Liver (tissue), 9 donors: ENCODE results near the gene ST6GALNAC2. TPM values are rescaled to one million over a fixed set of nuclear protein-coding genes. Genes with fewer than 3 reads are reported as not detected.
"Not testable (repeated sequence)": the region's sequence is repeated elsewhere in the genome, so short reads cannot be mapped to it uniquely, and the experiment has no call there.

Source experiments
- DNase-seq: peaks from one replicate; pipeline ENCODE4 v3.0.0-alpha.2; 2017; ENCODE audit warnings: low spot score
- H3K27ac ChIP-seq, 2 donors: one replicate each; pipeline ENCODE4 v1.7.0; 2013; ENCODE audit warnings: inconsistent platforms in 2 of 2, low read length in 2 of 2, control low read depth in 1 of 2, low read depth in 1 of 2, mild to moderate bottlenecking in 1 of 2
- H3K27me3 ChIP-seq, 4 donors: one replicate each; pipeline versions ENCODE4 v1.6.1 to v1.7.0; 2013; ENCODE audit warnings: low read length in 3 of 4, inconsistent platforms in 1 of 4, mild to moderate bottlenecking in 1 of 4, moderate library complexity in 1 of 4; ENCODE audit not compliant: control insufficient read depth in 4 of 4, insufficient read depth in 4 of 4
- H3K36me3 ChIP-seq, 4 donors: one replicate each; pipeline versions ENCODE4 v1.6.1 to v1.7.0; 2013; ENCODE audit warnings: low read length in 3 of 4, mild to moderate bottlenecking in 3 of 4, low read depth in 1 of 4, moderate library complexity in 1 of 4; ENCODE audit not compliant: control insufficient read depth in 4 of 4, insufficient read depth in 3 of 4
- H3K4me1 ChIP-seq, 4 donors: one replicate each; pipeline versions ENCODE4 v1.6.1 to v1.7.0; 2013; ENCODE audit warnings: low read length in 3 of 4, mild to moderate bottlenecking in 3 of 4, moderate library complexity in 1 of 4; ENCODE audit not compliant: control insufficient read depth in 4 of 4, insufficient read depth in 4 of 4
- H3K4me3 ChIP-seq, 3 donors: one replicate each; pipeline versions ENCODE4 v1.6.1 to v1.7.0; 2013; ENCODE audit warnings: low read length in 3 of 3, control low read depth in 1 of 3, low read depth in 1 of 3, mild to moderate bottlenecking in 1 of 3
- H3K9ac ChIP-seq, 2 donors: one replicate each; pipeline ENCODE4 v1.7.0; 2013; ENCODE audit warnings: low read length in 2 of 2, mild to moderate bottlenecking in 2 of 2, moderate library complexity in 2 of 2, control low read depth in 1 of 2, low read depth in 1 of 2
- H3K9me3 ChIP-seq, 4 donors: one replicate each; pipeline versions ENCODE4 v1.6.1 to v1.7.0; 2013; ENCODE audit warnings: low read length in 3 of 4; ENCODE audit not compliant: control insufficient read depth in 4 of 4
- CTCF ChIP-seq: fragments of 150-350 bp; IDR thresholded peaks from 2 replicates; pipeline ENCODE4 v1.5.1; 2017; ENCODE audit warnings: improper control_type of control experiment, low read depth, low read length; ENCODE audit not compliant: missing input control
- EGR1 ChIP-seq, 2 donors: IDR thresholded peaks; 2 replicates each; pipeline ENCODE4 v1.6.1; 2016 to 2018; ENCODE audit warnings: antibody characterized with exemption in 2 of 2, low read depth in 2 of 2
- FOXA1 ChIP-seq: IDR thresholded peaks from 2 replicates; pipeline ENCODE4 v1.6.1; 2016; ENCODE audit warnings: antibody characterized with exemption
- GABPA ChIP-seq, 2 donors: IDR thresholded peaks in 1 of 2; conservative IDR thresholded peaks in 1 of 2; 2 replicates each; pipeline ENCODE4 v1.6.1; 2016; ENCODE audit warnings: antibody characterized with exemption in 2 of 2, mild to moderate bottlenecking in 1 of 2, moderate library complexity in 1 of 2
- HNF4G ChIP-seq: IDR thresholded peaks from 2 replicates; pipeline ENCODE4 v1.6.1; 2016; ENCODE audit warnings: antibody characterized with exemption
- JUND ChIP-seq, 2 donors: IDR thresholded peaks; 2 replicates each; pipeline ENCODE4 v1.6.1; 2016; ENCODE audit warnings: antibody characterized with exemption in 2 of 2
- NR2F2 ChIP-seq: IDR thresholded peaks from 2 replicates; pipeline ENCODE4 v1.6.1; 2016; ENCODE audit warnings: antibody characterized with exemption
- TAF1 ChIP-seq: conservative IDR thresholded peaks from 2 replicates; pipeline ENCODE4 v1.6.1; 2016; ENCODE audit warnings: antibody characterized with exemption, mild to moderate bottlenecking
- YY1 ChIP-seq: IDR thresholded peaks from 2 replicates; pipeline ENCODE4 v1.6.1; 2016; ENCODE audit warnings: antibody characterized with exemption, mild to moderate bottlenecking
- WGBS: extraction: QIAGEN DNeasy Blood & Tissue Kit; methylation state at CpG from one replicate; pipeline ENCODE4 v1.1.7; 2013; 5-methylcytosine and 5-hydroxymethylcytosine counted together
- polyA plus RNA-seq, 2 donors: library from polyadenylated mRNA; stranded (reverse) in 1 of 2; unstranded in 1 of 2; fragments of 200-250 nt in 1 of 2; fragments of >200 nt in 1 of 2; fragmentation: Nextera tagmentation in 1 of 2; extraction: Ambion mirVana in 1 of 2; gene quantifications; one replicate each; pipeline versions ENCODE4 v1.2.1 to v1.2.3, GENCODE V29; 2013 to 2015
- total RNA-seq, 2 donors: library from RNA; depleted of rRNA; stranded (reverse); fragments of >200 nt; gene quantifications; one replicate each; pipeline ENCODE4 v1.2.3, GENCODE V29; 2014
- TF ChIP-seq, protein P1 (sequence below): IDR thresholded peaks from 2 replicates; pipeline ENCODE4 v1.6.1; 2016; ENCODE audit warnings: antibody characterized with exemption
- TF ChIP-seq, protein P2 (sequence below): IDR thresholded peaks from 2 replicates; pipeline ENCODE4 v1.6.1; 2016; ENCODE audit warnings: antibody characterized with exemption
- TF ChIP-seq, protein P3 (sequence below): IDR thresholded peaks from 2 replicates; pipeline ENCODE4 v1.6.1; 2016; ENCODE audit warnings: antibody characterized with exemption, mild to moderate bottlenecking
- donor health status: healthy.
- donor health status: healthy.
- donor health status: healthy.
- donor health status: healthy.
- donor health status: healthy.

Gene ST6GALNAC2
- total and polyA plus RNA-seq, 4 donors = 0.52 to 2.6 (median 1.1) TPM

DNA sequence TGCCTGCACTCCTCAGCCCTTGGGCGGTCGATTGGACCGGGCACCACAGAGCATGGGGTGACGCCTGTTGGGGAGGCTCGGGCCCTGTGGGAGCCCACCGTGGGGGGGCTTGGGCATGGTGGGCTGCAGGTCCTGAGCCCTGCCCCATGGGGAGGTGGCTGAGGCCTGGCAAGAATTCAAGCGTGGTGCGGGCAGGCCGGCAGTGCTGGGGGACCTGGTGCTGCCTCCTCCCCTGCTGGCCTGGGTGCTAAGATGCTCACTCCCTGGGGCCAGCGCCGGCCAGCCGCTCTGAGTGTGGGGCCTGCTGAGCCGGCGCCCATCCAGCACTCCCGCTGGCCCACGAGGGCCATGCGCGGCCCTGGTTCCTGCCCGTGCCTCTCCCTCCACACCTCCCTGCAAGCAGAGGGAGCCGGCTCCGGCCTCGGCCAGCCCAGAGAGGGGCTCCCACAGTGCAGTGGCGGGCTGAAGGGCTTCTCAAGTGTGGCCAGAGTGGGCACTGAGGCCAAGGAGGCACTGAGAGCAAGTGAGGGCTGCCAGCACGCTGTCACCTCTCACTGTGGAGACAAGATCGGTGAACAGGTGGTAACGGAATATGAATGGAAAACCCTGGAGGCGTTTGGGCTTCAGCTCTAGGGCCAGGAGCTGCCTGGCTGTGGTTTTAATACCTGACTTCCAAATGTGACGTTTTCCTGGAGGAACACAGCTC is 29.4 kb upstream of the ST6GALNAC2 start:
- 92% methylated on average over 28 of the region's 28 CpGs for WGBS
- no peak overlapping the region for H3K9ac ChIP-seq
- H3K4me3 ChIP-seq = no peak overlapping the region
- H3K9me3 ChIP-seq = no peaks in the 10 kb centered on the region
- no peaks in the 10 kb centered on the region for H3K36me3 ChIP-seq
- H3K27ac ChIP-seq = no peak overlapping the region
- DNase-seq = no peak
- H3K27me3 ChIP-seq = no peaks in the 10 kb centered on the region
- H3K4me1 ChIP-seq = peaks cover 0 to 7% (median 5%) of the 10 kb centered on the region in 4 donors
- TF ChIP-seq, protein P1, sequence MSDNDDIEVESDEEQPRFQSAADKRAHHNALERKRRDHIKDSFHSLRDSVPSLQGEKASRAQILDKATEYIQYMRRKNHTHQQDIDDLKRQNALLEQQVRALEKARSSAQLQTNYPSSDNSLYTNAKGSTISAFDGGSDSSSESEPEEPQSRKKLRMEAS = no peak
- TF ChIP-seq CTCF (no peak), EGR1 (IDR thresholded peaks at IDR 0.05; ENCODE audit: low read depth in 2 of 2) (no peak), YY1 (no peak), NR2F2 (no peak), FOXA1 (no peak), JUND (IDR thresholded peaks at IDR 0.05) (no peak), GABPA (IDR thresholded peaks at IDR 0.05 in 1 of 2, conservative IDR thresholded peaks at IDR 0.05 in 1 of 2) (no peak), HNF4G (no peak), TAF1 (no peak)
- TF ChIP-seq, protein P2, sequence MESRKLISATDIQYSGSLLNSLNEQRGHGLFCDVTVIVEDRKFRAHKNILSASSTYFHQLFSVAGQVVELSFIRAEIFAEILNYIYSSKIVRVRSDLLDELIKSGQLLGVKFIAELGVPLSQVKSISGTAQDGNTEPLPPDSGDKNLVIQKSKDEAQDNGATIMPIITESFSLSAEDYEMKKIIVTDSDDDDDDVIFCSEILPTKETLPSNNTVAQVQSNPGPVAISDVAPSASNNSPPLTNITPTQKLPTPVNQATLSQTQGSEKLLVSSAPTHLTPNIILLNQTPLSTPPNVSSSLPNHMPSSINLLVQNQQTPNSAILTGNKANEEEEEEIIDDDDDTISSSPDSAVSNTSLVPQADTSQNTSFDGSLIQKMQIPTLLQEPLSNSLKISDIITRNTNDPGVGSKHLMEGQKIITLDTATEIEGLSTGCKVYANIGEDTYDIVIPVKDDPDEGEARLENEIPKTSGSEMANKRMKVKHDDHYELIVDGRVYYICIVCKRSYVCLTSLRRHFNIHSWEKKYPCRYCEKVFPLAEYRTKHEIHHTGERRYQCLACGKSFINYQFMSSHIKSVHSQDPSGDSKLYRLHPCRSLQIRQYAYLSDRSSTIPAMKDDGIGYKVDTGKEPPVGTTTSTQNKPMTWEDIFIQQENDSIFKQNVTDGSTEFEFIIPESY = no peak
- TF ChIP-seq, protein P3, sequence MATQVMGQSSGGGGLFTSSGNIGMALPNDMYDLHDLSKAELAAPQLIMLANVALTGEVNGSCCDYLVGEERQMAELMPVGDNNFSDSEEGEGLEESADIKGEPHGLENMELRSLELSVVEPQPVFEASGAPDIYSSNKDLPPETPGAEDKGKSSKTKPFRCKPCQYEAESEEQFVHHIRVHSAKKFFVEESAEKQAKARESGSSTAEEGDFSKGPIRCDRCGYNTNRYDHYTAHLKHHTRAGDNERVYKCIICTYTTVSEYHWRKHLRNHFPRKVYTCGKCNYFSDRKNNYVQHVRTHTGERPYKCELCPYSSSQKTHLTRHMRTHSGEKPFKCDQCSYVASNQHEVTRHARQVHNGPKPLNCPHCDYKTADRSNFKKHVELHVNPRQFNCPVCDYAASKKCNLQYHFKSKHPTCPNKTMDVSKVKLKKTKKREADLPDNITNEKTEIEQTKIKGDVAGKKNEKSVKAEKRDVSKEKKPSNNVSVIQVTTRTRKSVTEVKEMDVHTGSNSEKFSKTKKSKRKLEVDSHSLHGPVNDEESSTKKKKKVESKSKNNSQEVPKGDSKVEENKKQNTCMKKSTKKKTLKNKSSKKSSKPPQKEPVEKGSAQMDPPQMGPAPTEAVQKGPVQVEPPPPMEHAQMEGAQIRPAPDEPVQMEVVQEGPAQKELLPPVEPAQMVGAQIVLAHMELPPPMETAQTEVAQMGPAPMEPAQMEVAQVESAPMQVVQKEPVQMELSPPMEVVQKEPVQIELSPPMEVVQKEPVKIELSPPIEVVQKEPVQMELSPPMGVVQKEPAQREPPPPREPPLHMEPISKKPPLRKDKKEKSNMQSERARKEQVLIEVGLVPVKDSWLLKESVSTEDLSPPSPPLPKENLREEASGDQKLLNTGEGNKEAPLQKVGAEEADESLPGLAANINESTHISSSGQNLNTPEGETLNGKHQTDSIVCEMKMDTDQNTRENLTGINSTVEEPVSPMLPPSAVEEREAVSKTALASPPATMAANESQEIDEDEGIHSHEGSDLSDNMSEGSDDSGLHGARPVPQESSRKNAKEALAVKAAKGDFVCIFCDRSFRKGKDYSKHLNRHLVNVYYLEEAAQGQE = no peak

- H3K9me3 ChIP-seq, H3K36me3 ChIP-seq, H3K4me3 ChIP-seq, H3K27ac ChIP-seq, H3K9ac ChIP-seq, DNase-seq, H3K27me3 ChIP-seq, H3K4me1 ChIP-seq: not testable (repeated sequence)
- 85% methylated on average over 13 of the region's 13 CpGs for WGBS
These were observed 28.6 kb upstream of the ST6GALNAC2 start for GRCh38 chr17:76614064-76614759.
